Gastrocnemius medialis (tissue), 4 donors: Measurements from ENCODE around the gene KCNMB3.

Experiments used
- POLR2A ChIP-seq, 2 donors: fragments of 450-650 bp; IDR thresholded peaks; one replicate each; pipeline ENCODE4 v1.6.1; 2017; ENCODE audit warnings: antibody characterized with exemption in 2 of 2, mild to moderate bottlenecking in 2 of 2, moderate library complexity in 2 of 2
- TF ChIP-seq, protein P1 (sequence below), 5 experiments: fragments of 450-650 bp in 3 of 5; fragments of 200-600 bp in 2 of 5; sonication (generic) in 2 of 5; IDR thresholded peaks in 4 of 5; conservative IDR thresholded peaks in 1 of 5; 1 replicate in 4 of 5; 2 replicates in 1 of 5; pipeline ENCODE4 v1.5.1; 2016 to 2019; ENCODE audit warnings: antibody characterized with exemption in 5 of 5, mild to moderate bottlenecking in 3 of 5, moderate library complexity in 3 of 5

DNA sequence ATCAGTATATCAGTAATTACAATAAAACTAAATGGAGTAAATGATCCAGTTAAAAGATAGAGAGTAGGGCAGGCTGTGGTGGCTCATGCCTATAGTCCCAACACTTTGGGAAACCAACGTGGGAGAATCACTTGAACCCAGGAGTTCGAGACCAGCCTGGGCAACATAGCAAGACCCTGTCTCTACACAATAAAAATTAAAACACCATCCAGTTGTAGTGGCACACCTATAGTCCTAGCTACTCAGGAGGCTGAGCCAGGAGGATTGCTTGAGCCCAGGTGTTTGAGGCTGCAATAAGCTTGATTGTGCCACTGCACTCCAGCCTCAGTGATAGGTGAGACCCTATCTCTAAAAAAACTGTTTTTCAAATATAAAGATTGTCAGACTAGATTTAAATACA lies 5.9 kb upstream of the KCNMB3 start:
- TF ChIP-seq, protein P1, sequence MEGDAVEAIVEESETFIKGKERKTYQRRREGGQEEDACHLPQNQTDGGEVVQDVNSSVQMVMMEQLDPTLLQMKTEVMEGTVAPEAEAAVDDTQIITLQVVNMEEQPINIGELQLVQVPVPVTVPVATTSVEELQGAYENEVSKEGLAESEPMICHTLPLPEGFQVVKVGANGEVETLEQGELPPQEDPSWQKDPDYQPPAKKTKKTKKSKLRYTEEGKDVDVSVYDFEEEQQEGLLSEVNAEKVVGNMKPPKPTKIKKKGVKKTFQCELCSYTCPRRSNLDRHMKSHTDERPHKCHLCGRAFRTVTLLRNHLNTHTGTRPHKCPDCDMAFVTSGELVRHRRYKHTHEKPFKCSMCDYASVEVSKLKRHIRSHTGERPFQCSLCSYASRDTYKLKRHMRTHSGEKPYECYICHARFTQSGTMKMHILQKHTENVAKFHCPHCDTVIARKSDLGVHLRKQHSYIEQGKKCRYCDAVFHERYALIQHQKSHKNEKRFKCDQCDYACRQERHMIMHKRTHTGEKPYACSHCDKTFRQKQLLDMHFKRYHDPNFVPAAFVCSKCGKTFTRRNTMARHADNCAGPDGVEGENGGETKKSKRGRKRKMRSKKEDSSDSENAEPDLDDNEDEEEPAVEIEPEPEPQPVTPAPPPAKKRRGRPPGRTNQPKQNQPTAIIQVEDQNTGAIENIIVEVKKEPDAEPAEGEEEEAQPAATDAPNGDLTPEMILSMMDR (IDR thresholded peaks at IDR 0.05 in 4 of 5, conservative IDR thresholded peaks at IDR 0.05 in 1 of 5): no peak
- TF ChIP-seq POLR2A (IDR thresholded peaks at IDR 0.05): no peak
